HG03139 (cell line): ENCODE data around the gene BPIFB1.

ENCODE experiments used
- ATAC-seq: cut with Tn5 transposase; IDR thresholded peaks from one replicate; pipeline ENCODE4 v1.9.1; 2021; ENCODE audit not compliant: unreplicated experiment

BPIFB1 gene

DNA sequence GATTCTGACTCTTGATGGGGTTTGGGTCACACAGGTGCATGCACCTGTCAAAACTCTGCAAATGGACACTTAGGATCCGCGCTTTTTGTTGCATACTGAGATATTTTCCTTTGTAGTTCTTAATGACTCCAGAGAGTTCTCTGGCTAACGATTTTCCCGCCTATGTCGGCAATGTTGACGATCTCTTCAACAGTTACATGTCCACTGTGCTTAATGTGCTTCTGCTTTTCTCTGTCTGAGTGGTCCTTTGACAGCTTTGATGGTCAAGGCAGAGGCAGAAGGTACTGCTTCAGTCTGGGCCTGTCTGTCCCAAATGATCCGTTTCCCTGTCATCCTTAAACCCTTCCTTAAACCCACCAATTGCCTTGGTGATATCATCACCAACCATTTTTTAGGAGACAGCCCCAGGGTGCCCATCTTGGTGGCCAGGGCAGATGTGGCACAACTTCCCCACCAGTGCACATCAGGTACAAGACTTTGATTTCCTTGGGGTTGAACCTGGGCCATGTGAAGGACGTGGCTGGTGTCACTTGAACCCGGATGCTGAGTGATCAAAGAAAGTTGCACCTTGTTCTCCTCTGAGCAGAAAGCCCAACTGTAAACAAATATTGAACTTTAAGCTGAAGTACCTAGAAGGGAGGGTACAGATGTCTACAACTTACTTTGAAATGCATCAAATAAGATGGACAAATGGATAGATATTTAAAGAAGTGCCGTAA is 10.7 kb upstream of the BPIFB1 start:
- ATAC-seq = no peak

DNA sequence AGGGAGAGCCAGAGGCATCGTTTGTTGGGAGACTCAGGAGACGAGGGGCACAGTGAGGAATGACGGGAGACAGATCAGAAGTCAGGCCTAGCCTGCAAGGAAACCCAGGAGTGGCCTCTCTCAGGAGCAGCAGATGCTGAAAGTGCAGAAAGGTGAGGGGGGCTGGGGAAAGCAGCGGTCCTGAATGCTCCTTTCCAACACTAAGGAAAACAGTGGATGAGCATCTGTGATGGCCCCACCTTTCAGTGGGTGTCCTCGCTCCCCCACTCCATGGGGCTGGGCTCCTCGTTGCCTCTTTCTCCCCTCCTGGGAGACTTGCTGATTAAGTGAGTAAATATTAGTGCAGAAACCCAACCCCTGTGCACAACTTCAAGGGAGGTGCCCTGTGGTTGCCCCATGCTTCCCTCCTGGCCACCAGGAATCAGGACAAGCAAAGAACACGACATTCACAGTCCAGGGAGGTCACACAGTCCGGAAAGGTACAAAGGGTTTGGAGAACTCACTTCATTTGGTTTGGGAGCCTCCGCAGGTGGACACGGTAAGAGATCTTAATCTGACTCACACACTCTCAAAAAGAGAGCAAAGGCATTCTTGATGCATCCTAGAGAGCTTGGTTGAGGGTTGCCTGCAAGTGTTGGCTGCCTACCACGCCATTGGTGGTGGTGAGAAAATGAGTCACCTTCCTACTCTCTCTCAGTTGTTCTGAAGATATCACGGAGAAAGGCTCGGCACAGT is 9.7 kb upstream of the BPIFB1 start:
- ATAC-seq = no peak

DNA sequence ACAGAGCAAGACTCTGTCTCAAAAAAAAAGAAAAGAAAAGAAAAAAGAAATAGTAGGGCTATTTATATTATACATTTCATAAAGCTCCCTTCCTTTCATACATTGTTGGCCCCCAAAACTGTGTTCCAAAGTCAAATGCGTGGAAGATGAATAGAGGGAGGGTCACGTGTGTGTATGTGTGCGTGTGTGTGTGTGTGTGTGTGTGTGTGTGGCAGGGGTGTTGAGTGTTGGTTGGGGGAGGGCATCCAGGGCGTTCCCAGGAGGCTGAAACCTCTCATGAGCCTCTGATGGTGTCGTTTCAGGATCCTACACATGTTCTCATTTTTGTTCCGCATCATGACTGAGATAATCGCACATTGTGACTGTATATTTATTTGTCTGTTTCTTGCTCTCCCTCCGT is 7.8 kb upstream of the BPIFB1 start:
- no peak for ATAC-seq

DNA sequence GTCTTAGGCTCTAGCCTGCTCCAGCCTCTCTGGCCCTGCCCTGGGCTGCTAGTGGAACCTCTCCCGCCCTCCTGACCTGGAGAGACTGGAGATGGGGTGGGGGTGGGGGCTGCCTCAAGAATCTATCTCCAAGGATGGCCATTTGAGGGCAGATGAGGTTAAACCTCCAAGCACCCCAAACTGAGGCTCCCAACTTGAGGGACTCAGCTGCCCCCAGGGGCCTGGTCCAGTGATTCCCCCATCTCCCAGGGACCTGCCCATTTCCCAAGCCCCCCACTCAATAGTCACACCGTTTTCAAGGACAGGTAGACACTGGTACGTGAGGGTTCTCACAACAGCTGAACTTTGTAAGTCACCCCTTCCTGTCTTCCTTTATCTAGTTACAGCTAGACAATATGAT is 7.1 kb upstream of the BPIFB1 start:
- ATAC-seq = no peak

DNA sequence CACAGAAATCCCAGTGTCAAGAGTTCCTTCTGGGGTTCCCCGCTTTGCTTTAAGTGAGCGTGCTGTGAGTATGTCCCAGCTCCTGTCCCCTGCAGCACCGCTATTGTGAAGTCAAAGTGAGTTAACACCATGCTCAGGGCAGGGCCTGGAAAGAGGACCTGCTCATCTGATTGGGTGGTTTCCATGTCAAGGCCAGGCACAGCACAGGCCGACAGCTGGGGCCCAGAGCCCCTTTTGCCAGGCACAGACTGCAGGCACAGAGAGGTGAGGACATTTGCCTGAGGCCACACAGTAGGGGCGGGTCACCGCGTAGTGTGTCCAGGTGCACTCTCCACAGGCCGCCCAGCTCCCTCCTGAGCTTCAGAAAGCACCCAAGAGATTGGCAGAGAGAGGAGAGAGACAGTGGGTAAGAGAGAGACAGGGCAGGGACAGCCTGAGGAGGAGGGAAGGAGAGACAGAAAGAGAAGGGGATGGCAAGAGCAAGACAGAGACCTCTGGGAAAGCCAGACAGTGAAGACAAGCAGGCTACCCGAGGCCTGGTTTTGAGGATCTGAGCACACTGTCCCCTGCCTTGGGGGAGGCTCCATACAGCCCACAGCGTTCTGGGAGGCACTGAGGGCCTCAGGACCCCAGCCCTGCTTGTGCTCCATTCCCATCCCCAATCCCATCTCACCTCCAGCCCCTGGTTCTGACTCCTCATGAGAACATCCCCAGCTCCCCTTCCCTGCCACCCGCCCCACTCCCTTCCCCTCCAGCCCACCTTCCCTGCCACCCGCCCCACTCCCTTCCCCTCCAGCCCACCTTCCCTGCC is 6.5 kb upstream of the BPIFB1 start:
- no peak for ATAC-seq

DNA sequence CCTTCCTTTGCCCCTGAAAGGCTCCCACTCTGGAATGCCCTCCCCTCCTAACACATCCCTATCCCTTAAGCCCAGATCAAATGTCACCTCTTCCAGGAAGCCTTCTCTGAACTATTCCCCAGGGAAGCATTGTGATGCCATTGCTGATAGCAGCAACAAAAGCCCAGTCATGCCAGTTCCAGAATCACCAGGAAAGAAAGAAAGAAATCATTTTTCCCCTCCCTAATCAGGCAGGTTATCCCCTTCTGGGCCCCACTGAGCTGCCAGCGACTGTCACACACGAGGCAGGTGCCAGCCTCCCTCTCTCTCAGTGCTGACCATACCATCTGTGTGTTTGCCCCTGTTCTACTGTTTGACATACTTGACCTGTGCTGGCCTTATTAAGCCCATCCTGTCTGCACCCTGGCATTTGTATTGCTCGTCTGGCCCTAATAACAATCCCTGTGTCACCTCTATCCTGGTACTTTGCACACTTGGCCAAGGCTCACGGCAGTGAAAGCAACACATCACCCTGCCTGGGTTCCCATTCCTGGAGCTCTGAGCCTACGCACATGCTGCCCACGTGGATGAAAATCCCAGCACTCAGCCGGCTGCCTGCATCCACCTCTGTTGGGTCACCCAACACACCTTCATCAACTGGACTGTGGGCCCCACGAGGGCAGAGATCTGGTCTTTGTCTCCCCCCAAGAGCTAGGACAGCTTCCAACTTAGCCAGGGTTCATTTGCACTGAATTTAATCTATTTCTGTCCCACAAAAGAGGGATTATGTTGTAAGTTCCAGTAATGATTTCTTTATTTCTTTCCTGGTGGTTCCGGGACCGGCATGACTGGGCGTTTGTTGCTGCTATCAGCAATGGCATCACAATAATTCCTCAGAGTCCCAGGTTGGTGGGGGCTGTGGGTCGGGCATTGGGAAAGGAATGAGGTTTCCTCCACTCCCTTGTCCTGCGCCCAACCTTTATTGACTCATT is 5.3 kb upstream of the BPIFB1 start:
- ATAC-seq = no peak

DNA sequence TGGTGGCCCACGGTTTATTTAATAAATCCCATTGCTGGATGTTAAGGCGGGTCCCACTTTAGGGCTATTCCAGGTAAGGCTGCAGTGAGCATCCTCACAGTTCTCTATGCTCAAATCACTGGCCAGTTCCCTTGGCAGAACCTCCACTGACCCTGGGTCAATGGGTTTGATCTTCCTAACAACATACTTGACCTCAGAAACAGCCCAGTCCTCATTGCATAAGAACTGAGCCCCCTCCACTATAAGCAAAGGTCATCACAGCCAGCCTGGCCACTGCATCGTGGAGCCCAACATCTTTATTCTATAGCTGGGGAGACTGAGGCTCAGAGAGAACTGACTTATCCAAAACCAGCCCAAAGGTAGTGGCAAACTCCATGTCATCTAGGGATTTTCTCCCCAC is 4.3 kb upstream of the BPIFB1 start:
- no peak for ATAC-seq

DNA sequence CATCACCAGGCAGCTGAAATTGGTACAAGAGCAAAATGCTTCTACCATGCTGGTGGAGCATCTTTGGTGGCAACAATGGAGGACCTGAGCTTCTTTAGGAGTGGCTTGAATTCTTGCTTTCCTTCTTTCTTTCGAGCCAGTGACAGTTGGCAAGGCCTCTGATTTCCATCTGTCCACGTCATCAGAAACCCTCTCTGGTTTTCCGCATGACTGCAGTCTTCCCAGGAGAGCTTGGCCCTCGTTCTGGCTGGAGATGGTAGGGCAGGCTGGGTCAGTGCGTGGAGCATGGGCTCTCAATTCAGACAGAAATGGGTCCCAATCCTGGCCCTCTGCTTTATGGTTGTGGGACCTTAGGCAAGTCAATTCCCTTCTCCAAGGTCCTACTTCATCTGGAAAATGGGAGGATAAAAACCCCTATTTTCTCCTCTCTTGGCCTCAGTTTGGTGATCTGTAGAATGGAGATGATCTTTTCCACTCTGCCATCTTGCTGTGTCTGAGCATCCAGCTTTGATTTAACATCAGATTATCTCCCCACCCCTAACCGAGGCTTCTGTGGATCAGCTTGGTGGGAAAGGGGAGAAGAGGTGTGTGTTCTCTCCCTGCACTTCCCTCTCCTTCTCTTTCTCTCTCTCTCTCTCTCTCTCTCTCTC is 3.6 kb upstream of the BPIFB1 start:
- ATAC-seq = no peak

DNA sequence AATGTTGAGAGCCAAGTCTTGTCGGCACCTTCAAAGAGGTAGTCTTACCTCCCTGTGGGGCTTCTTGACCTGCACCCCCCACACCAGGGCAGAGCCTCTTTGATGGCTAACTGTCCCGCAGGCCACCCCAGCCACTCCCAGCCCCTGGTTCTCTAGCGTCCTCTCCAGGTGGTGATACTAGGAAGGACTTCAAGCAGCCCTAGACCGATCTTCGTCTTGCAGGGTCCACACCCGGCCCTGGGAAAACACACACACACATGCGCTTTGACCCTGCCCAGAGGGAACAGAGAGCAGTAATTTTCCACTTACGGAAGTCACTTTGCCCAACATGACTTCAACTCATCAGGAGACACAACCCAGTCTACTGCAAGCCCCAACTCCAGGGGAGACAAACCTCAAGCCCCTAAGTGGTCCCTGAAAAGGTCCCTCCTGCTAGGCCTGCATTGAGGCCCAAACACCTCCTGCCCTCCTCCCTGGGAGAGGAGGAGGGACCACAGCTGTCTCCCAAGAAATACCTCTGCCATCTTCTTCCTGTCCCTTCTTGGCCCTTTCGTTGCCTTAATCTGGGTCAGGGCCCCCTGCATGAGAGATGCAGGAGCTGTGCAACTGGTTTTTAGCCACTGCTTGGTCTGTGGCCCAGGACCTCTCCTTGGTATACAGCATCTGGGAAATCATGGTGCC is 2.9 kb upstream of the BPIFB1 start:
- no peak for ATAC-seq

DNA sequence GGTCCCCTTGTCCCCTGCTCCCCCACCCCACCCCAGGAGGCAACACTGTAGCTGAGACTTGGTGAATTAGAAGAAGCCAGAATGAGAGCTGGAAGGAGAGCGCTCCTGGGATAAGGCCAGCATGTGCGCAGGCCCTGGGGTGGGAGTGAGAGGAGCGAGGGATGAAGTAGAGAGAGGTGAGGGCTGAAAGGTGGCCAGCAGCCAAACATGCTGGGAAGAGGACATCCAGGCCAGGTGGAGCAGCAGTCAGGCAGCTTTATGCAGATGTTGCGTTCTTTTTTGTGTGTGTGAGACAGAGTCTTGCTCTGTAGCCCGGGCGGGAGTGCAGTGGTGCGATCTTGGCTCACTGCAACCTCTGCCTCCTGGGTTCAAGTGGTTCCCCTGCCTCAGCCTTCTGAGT is 2.2 kb upstream of the BPIFB1 start:
- no peak for ATAC-seq

DNA sequence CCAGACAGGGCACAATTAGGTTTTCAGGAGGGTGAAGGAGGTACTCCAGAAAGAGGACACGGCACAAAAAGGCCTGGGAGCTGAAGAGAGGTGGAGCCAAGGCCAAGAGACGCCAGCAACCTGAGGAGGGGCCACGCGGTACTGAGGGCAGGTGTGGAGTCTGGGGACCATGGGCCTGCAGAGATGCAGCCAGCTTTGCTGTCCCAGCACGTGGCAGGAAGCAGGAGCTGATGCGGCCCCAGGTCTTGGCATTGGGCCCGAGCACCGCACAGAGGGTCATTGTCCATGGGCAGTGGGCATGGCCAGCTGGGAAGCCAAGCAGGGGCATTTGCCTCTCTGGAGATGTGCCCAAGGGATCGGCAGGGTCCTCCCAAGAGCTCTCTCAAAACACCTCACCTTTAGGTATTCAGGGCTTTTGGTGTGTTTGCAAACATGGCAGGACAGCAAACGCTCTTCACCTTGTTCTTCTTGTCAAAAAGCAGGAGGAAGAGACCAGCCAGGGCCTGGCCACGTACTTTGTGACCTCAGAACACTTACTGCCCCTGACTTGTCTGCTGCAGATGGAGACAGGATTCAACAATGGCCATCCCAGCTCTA is 1.4 kb upstream of the BPIFB1 start:
- ATAC-seq = no peak

DNA sequence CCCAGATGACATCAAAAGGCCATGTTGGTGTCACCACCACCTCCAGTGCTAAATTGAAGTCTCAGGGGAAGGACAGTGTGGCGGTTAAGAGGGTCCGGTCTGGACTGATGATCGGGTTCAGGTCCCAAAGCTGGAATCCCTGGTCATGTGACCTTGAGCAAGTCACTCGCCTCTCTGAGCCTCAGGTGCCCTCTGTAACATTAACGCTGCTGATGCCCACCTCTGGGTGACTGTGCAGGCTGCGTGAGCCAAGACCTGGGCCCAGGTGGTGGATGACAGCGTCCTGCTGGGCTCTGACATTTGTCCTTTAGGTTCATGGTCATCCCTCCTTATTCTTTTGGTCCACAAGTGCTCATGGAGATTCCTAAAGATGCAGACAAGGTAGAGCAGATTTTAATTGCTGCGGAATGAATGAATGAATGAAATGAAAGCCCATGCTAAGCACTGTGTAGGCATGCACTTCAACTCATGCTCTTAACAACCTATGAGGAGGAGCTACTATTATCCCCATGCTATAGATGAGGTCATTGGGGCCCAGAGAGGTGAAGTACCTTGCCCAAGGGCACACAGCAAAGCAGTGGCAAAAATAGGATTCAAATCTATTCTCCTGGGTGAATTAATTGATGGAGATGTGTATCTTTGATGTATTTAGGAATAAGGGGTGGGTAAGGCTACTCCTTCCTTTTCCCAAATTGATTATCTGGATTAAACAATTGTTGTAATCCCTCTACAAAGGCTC is 649 bp upstream of the BPIFB1 start:
- no peak for ATAC-seq

DNA sequence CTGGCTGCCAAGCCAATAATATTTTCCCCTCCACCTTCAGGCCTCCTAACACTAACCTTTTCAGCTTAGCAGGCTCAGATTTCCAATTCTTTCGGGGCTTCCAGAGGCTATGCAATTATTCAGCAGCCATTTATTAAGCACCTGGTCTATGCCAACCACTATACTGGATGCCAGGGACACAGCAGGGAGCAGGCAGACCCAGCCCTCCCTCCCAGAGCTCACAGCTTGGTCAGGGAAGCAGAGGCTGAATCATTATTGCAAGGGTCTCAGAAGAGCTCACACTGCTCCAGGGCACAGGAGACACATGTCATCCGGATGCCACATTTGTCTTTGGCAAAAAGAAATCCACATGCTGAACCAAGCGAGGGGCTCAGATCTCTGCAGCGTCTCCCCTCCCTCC is 1.3 kb downstream of the BPIFB1 start:
- no peak for ATAC-seq

DNA sequence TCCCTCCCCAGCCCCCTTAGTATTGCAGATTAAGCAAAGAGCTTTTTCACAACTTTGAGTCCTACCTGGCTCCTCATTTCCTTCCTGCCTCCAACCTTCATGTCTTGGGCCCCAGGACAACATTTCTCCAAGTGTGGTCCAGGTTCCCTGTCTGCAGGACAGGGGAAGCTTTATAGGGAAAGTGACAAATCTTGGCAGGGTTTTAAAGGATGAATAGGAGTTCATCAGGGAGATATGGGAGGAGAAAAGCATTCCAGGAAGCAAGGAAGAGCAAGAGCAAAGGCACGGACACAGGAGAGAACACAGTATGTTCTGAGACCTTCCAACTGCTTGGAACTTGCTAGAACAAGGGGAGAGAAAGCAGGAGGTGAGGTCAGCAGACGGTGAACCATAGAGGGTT is 1.9 kb downstream of the BPIFB1 start:
- ATAC-seq = no peak

DNA sequence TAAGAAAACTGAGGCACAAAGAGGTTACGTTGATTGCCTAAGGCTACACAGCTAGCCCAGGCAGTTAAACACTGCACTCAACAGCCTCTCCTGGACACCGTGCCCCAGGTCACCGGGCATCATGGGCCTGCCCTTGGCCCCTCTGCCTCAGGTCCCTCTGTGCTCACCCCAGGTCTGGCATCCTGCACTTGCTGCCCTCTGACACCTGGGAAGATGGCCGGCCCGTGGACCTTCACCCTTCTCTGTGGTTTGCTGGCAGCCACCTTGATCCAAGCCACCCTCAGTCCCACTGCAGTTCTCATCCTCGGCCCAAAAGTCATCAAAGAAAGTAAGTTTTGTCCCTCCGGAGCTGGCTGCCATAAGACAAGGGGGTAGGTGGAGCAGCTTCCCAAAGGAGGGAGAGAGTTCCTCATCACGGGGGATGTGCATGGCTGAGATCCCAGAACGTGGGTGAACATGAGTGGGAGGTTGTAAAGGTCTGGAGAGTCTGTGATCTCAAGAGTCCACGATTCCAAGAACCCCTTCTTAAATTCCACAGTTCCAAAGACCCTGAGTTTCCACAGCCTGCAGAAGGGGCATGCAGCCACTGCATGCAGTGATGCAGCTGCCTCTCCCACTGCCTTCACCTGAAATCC is 3.0 kb downstream of the BPIFB1 start:
- ATAC-seq = no peak

DNA sequence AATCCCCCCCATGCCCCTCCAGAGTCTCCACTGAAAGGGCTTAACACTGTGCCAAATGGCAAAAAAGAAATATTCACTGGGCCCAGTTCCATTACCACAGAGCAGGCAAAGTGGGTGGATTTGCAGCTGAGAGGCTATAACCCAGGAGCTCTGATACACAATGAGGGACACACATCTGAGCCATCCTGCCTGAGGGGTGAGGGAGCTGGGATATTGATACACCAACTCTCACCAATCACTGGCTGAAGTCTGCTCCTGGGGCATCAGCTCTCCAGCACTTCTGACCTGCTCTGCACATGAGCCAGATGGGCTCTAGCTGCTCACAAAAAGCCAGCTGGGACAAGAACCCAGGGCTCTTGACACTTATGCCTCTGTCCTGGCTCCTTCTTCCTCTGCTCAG is 4.9 kb downstream of the BPIFB1 start:
- ATAC-seq = no peak

DNA sequence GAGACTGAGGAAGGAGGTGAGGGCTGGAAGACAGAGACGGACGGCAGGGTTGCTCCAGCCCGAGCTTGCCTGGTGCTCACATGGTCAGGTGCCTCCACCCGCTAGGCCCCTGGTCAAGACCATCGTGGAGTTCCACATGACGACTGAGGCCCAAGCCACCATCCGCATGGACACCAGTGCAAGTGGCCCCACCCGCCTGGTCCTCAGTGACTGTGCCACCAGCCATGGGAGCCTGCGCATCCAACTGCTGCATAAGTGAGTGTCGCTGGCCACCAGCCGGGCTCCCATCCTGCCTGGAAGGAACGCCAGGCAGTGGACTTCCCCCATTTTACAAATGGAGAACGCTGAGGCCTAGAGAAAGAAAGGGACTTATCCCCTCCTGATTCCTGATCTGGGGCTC is 7.8 kb downstream of the BPIFB1 start:
- ATAC-seq = no peak

DNA sequence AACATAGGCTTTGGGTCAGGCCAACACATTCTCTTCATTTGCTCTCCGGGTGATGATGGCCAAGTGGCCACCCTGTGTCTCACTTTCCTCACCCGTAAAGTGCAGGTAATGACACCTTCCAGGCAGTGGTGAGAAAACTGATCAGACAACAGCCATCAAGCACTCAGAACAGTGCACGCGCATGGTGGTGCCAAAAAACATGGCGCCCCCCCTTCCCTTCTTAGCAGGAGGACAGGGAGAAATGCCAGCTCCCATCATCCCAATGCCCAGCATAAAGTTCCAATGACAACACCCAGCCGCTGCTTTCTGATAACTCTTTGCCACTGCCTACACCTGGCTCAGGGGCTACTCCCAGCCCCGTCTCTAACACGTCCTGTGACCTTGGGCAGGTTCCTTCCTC is 8.4 kb downstream of the BPIFB1 start:
- no peak for ATAC-seq
